ENCODE results near the gene NPAS3.
"Not testable (repeated sequence)": the region's sequence is repeated elsewhere in the genome, so short reads cannot be mapped to it uniquely, and the experiment has no call there.

Gene NPAS3

DNA sequence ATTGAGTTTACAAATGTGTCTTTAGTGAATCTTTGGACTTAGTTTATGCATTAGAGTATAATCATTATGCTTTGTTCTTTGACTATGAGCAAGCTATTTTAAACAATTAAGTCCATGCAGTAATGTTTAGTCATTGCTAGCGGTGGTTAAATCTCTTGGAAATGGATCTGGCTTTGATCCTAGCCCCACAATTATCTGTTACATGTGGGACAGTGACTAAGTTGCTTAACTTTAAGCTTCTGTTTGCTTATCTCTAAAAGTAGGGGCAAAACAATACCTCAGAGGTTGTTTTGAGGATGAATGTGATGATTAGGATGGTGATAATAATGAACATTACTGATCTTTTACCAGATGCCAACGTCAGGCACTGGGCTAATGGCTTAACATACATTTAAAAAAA is 124.2 kb downstream of the NPAS3 start:
- no peaks in the 10 kb centered on the region for H3K36me3 ChIP-seq (ENCODE audit: control insufficient read depth in 5 of 5, insufficient read depth in 5 of 5, low read length in 5 of 5)
- H3K27me3 ChIP-seq (ENCODE audit: control insufficient read depth in 5 of 5, insufficient read depth in 4 of 5, low read length in 5 of 5), result no peaks in the 10 kb centered on the region
- no peak overlapping the region for H3K9ac ChIP-seq (ENCODE audit: low read length in 5 of 5)
- H3K9me3 ChIP-seq (ENCODE audit: control insufficient read depth in 5 of 5, low read length in 5 of 5), result no peaks in the 10 kb centered on the region
- no peak overlapping the region for H3K4me3 ChIP-seq (ENCODE audit: low read depth in 1 of 5, low read length in 5 of 5)
- no peak overlapping the region for H3K27ac ChIP-seq (ENCODE audit: low read depth, low read length)
- H3K4me1 ChIP-seq (ENCODE audit: control insufficient read depth in 5 of 5, insufficient read depth in 5 of 5, low read length in 5 of 5), result no peaks in the 10 kb centered on the region

DNA sequence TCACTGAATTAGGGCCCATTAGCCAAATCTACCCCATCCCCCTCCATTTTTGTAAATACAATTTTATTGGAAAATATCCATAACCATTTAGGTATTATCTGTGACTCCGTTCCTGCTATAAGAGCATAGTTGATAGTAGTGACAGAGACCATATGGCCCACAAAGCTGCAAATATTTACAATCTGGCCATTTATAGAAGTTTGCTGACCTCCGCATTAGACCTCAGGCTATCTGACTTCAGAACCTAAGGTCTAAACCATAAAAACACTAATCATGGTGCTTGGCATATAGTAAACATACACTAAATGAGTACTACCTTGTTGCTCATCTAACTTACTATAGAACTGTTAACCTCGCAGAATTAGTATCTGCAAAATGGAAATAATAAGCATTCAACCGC is 124.8 kb downstream of the NPAS3 start:
- Histone ChIP-seq H3K9me3 (ENCODE audit: control insufficient read depth in 5 of 5, low read length in 5 of 5) (no peaks in the 10 kb centered on the region), H3K4me3 (ENCODE audit: low read depth in 1 of 5, low read length in 5 of 5) (no peak overlapping the region), H3K27ac (ENCODE audit: low read depth, low read length) (no peak overlapping the region), H3K27me3 (ENCODE audit: control insufficient read depth in 5 of 5, insufficient read depth in 4 of 5, low read length in 5 of 5) (no peaks in the 10 kb centered on the region), H3K4me1 (ENCODE audit: control insufficient read depth in 5 of 5, insufficient read depth in 5 of 5, low read length in 5 of 5) (no peaks in the 10 kb centered on the region), H3K36me3 (ENCODE audit: control insufficient read depth in 5 of 5, insufficient read depth in 5 of 5, low read length in 5 of 5) (no peaks in the 10 kb centered on the region), H3K9ac (ENCODE audit: low read length in 5 of 5) (no peak overlapping the region)

DNA sequence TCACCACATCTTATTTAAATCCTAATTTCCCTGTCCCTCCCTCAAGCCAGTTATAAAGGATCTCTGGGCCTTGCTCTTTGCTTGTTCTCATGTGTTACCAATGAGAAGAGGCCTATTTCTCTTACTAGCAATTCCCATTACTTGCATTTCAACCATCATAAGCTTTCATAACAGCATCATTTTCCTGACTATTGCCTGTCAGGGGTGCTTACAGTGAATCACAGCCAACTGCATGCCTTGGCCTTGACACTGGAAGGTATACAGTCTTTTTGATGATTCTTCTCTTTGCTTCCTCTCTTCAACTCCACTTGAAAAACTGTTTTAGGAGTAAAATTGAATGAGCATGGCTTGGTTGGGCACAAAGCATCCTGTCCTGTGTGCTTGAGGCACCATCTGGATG is 127.0 kb downstream of the NPAS3 start:
- H3K4me3 ChIP-seq (ENCODE audit: low read depth in 1 of 5, low read length in 5 of 5), result no peak overlapping the region
- no peaks in the 10 kb centered on the region for H3K9me3 ChIP-seq (ENCODE audit: control insufficient read depth in 5 of 5, low read length in 5 of 5)
- H3K9ac ChIP-seq (ENCODE audit: low read length in 5 of 5), result no peak overlapping the region
- no peaks in the 10 kb centered on the region for H3K4me1 ChIP-seq (ENCODE audit: control insufficient read depth in 5 of 5, insufficient read depth in 5 of 5, low read length in 5 of 5)
- no peak overlapping the region for H3K27ac ChIP-seq (ENCODE audit: low read depth, low read length)
- no peaks in the 10 kb centered on the region for H3K27me3 ChIP-seq (ENCODE audit: control insufficient read depth in 5 of 5, insufficient read depth in 4 of 5, low read length in 5 of 5)
- H3K36me3 ChIP-seq (ENCODE audit: control insufficient read depth in 5 of 5, insufficient read depth in 5 of 5, low read length in 5 of 5), result no peaks in the 10 kb centered on the region

DNA sequence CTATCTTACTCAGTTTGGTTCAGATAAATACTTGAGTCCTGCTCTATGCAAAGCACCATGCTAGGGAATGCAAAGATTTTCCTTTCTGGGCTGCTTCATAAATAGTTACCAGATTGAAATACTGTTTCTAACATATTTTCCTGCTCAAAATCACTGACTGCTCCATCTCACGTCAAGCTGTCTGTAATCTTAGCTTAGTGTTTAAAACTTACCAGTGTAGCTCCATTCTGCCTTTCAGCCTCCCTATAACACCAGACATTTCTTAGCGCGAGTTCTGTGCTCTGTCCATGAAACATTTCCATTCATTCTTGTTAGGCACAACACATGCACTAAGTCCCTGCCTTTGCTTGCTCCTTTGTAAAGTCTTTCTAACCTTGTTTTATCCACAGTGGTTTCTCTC is 129.4 kb downstream of the NPAS3 start:
- H3K4me3 ChIP-seq (ENCODE audit: low read depth in 1 of 5, low read length in 5 of 5), result no peak overlapping the region
- H3K9me3 ChIP-seq (ENCODE audit: control insufficient read depth in 5 of 5, low read length in 5 of 5), result no peaks in the 10 kb centered on the region
- no peak overlapping the region for H3K27ac ChIP-seq (ENCODE audit: low read depth, low read length)

DNA sequence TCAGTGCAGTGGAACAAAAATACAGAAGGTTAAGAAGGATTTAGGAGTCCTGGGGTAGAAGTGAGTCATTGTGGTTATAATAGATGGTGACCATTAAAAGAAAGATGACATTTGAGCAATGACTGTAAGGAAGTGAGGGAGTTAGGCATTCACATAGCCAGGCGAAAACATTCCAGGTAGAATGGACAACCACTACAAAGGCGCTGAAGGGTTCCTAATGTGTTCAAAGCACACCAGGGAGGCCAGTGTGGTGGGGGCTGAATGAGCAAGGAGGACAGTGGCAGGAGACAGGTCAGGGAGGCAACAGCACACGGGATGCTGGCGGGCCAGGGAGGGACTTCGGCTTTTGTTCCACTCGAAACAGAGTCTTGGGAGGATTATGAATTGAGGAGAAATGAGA is 129.9 kb downstream of the NPAS3 start:
- peaks cover 0 to 4% (median 0%) of the 10 kb centered on the region in 5 donors for H3K4me1 ChIP-seq (ENCODE audit: control insufficient read depth in 5 of 5, insufficient read depth in 5 of 5, low read length in 5 of 5)
- H3K27ac ChIP-seq (ENCODE audit: low read depth, low read length), result no peak overlapping the region
- H3K27me3 ChIP-seq (ENCODE audit: control insufficient read depth in 5 of 5, insufficient read depth in 4 of 5, low read length in 5 of 5), result no peaks in the 10 kb centered on the region
- H3K4me3 ChIP-seq (ENCODE audit: low read depth in 1 of 5, low read length in 5 of 5), result no peak overlapping the region
- H3K36me3 ChIP-seq (ENCODE audit: control insufficient read depth in 5 of 5, insufficient read depth in 5 of 5, low read length in 5 of 5), result no peaks in the 10 kb centered on the region
- H3K9me3 ChIP-seq (ENCODE audit: control insufficient read depth in 5 of 5, low read length in 5 of 5), result no peaks in the 10 kb centered on the region
- H3K9ac ChIP-seq (ENCODE audit: low read length in 5 of 5), result no peak overlapping the region

More for the DNA sequence above, 129.4 kb downstream of the NPAS3 start:
- Histone ChIP-seq H3K4me1 (ENCODE audit: control insufficient read depth in 5 of 5, insufficient read depth in 5 of 5, low read length in 5 of 5) (peaks cover 0 to under 1% (median 0%) of the 10 kb centered on the region in 5 donors), H3K9ac (ENCODE audit: low read length in 5 of 5) (no peak overlapping the region), H3K27me3 (ENCODE audit: control insufficient read depth in 5 of 5, insufficient read depth in 4 of 5, low read length in 5 of 5) (no peaks in the 10 kb centered on the region), H3K36me3 (ENCODE audit: control insufficient read depth in 5 of 5, insufficient read depth in 5 of 5, low read length in 5 of 5) (no peaks in the 10 kb centered on the region)

DNA sequence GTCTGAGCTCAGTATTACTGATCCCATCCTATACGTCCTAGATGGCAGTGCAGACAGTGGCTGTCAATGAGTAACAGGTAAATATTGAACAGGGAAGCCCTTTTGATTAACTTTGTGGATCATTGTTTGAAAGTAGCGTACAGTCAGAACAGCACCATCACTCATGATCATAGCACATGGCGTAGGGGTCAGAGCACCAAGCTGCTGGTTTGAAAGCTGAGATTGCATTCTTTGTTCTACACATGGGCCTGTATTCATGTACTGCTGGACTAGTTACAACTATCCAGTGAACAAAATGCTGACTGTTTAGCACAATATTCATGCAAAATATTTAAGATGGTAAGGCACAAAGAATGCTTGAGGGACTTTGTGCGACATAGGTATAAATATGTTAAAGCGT is 131.8 kb downstream of the NPAS3 start:
- H3K9me3 ChIP-seq (ENCODE audit: control insufficient read depth in 5 of 5, low read length in 5 of 5), result no peaks in the 10 kb centered on the region
- no peaks in the 10 kb centered on the region for H3K36me3 ChIP-seq (ENCODE audit: control insufficient read depth in 5 of 5, insufficient read depth in 5 of 5, low read length in 5 of 5)
- no peak overlapping the region for H3K4me3 ChIP-seq (ENCODE audit: low read depth in 1 of 5, low read length in 5 of 5)
- no peak overlapping the region for H3K27ac ChIP-seq (ENCODE audit: low read depth, low read length)
- H3K4me1 ChIP-seq (ENCODE audit: control insufficient read depth in 5 of 5, insufficient read depth in 5 of 5, low read length in 5 of 5), result peaks cover 0 to 7% (median 0%) of the 10 kb centered on the region in 5 donors
- no peak overlapping the region for H3K9ac ChIP-seq (ENCODE audit: low read length in 5 of 5)
- no peaks in the 10 kb centered on the region for H3K27me3 ChIP-seq (ENCODE audit: control insufficient read depth in 5 of 5, insufficient read depth in 4 of 5, low read length in 5 of 5)

GRCh38 chr14:33073023-33073422 is 134.3 kb downstream of the NPAS3 start:
- H3K27ac ChIP-seq (ENCODE audit: low read depth, low read length), result no peak overlapping the region
- H3K9ac ChIP-seq (ENCODE audit: low read length in 5 of 5), result no peak overlapping the region
- no peak overlapping the region for H3K4me3 ChIP-seq (ENCODE audit: low read depth in 1 of 5, low read length in 5 of 5)
- no peaks in the 10 kb centered on the region for H3K9me3 ChIP-seq (ENCODE audit: control insufficient read depth in 5 of 5, low read length in 5 of 5)
- no peaks in the 10 kb centered on the region for H3K36me3 ChIP-seq (ENCODE audit: control insufficient read depth in 5 of 5, insufficient read depth in 5 of 5, low read length in 5 of 5)
- H3K4me1 ChIP-seq (ENCODE audit: control insufficient read depth in 5 of 5, insufficient read depth in 5 of 5, low read length in 5 of 5), result peaks cover 0 to 7% (median 0%) of the 10 kb centered on the region in 5 donors
- no peaks in the 10 kb centered on the region for H3K27me3 ChIP-seq (ENCODE audit: control insufficient read depth in 5 of 5, insufficient read depth in 4 of 5, low read length in 5 of 5)

GRCh38 chr14:33081259-33081658 is 142.6 kb downstream of the NPAS3 start:
- Histone ChIP-seq H3K4me1 (ENCODE audit: control insufficient read depth in 5 of 5, insufficient read depth in 5 of 5, low read length in 5 of 5) (peaks cover 0 to 5% (median 0%) of the 10 kb centered on the region in 5 donors), H3K27ac (ENCODE audit: low read depth, low read length) (no peak overlapping the region), H3K36me3 (ENCODE audit: control insufficient read depth in 5 of 5, insufficient read depth in 5 of 5, low read length in 5 of 5) (no peaks in the 10 kb centered on the region), H3K4me3 (ENCODE audit: low read depth in 1 of 5, low read length in 5 of 5) (no peak overlapping the region), H3K9me3 (ENCODE audit: control insufficient read depth in 5 of 5, low read length in 5 of 5) (no peaks in the 10 kb centered on the region), H3K9ac (ENCODE audit: low read length in 5 of 5) (no peak overlapping the region), H3K27me3 (ENCODE audit: control insufficient read depth in 5 of 5, insufficient read depth in 4 of 5, low read length in 5 of 5) (no peaks in the 10 kb centered on the region)

- no peak overlapping the region for H3K9ac ChIP-seq (ENCODE audit: low read length in 5 of 5)
- peaks cover 0 to 3% (median 0%) of the 10 kb centered on the region in 5 donors for H3K9me3 ChIP-seq (ENCODE audit: control insufficient read depth in 5 of 5, low read length in 5 of 5)
- peaks cover 0 to 5% (median 0%) of the 10 kb centered on the region in 5 donors for H3K4me1 ChIP-seq (ENCODE audit: control insufficient read depth in 5 of 5, insufficient read depth in 5 of 5, low read length in 5 of 5)
- no peak overlapping the region for H3K27ac ChIP-seq (ENCODE audit: low read depth, low read length)
- no peaks in the 10 kb centered on the region for H3K27me3 ChIP-seq (ENCODE audit: control insufficient read depth in 5 of 5, insufficient read depth in 4 of 5, low read length in 5 of 5)
- no peak overlapping the region for H3K4me3 ChIP-seq (ENCODE audit: low read depth in 1 of 5, low read length in 5 of 5)
- no peaks in the 10 kb centered on the region for H3K36me3 ChIP-seq (ENCODE audit: control insufficient read depth in 5 of 5, insufficient read depth in 5 of 5, low read length in 5 of 5)
Measured at GRCh38 chr14:33085799-33086198, 147.1 kb downstream of the NPAS3 start.

DNA sequence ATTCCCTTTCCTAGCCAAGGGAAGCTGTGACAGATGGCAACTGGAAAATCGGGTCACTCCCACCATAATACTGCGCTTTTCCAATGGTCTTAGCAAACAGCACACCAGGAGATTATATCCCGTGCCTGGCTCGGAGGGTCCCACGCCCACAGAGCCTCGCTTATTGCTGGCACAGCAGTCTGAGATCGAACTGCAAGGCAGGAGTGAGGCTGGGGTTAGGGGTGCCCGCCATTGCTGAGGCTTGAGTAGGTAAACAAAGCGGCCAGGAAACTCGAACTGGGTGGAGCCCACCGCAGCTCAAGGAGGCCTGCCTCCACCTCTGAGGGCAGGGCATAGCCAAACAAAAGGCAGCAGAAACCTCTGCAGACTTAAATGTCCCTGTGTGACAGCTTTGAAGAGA is 149.6 kb downstream of the NPAS3 start:
- not testable (repeated sequence) for H3K9ac ChIP-seq (ENCODE audit: low read length in 5 of 5); H3K27me3 ChIP-seq (ENCODE audit: control insufficient read depth in 5 of 5, insufficient read depth in 4 of 5, low read length in 5 of 5)

DNA sequence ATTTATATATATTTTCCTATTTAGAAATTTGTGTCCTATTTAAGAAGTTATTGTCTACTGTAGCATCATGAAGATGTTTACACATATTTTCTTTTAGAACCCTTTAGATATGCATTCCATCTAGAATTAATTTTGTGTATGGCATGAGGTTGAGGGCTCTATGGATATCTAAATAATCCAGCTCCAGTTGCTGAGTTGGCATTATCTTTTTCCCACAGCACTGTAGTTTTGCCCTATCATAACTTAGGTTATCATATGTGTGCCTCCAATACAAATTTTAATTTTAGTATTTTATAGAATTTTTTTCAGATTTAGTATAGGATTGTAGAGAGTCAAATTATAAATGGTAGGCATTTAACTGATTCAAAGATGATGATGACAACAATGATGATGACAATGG is 159.3 kb downstream of the NPAS3 start:
- Histone ChIP-seq H3K9me3 (ENCODE audit: control insufficient read depth in 5 of 5, low read length in 5 of 5) (peaks cover 0 to 8% (median 0%) of the 10 kb centered on the region in 5 donors), H3K4me1 (ENCODE audit: control insufficient read depth in 5 of 5, insufficient read depth in 5 of 5, low read length in 5 of 5) (peaks cover 0 to under 1% (median 0%) of the 10 kb centered on the region in 5 donors), H3K27me3 (ENCODE audit: control insufficient read depth in 5 of 5, insufficient read depth in 4 of 5, low read length in 5 of 5) (no peaks in the 10 kb centered on the region), H3K9ac (ENCODE audit: low read length in 5 of 5) (no peak overlapping the region), H3K27ac (ENCODE audit: low read depth, low read length) (no peak overlapping the region), H3K4me3 (ENCODE audit: low read depth in 1 of 5, low read length in 5 of 5) (no peak overlapping the region), H3K36me3 (ENCODE audit: control insufficient read depth in 5 of 5, insufficient read depth in 5 of 5, low read length in 5 of 5) (no peaks in the 10 kb centered on the region)

More for the DNA sequence above, 149.6 kb downstream of the NPAS3 start:
- not testable (repeated sequence) for H3K36me3 ChIP-seq (ENCODE audit: control insufficient read depth in 5 of 5, insufficient read depth in 5 of 5, low read length in 5 of 5); H3K27ac ChIP-seq (ENCODE audit: low read depth, low read length); H3K9me3 ChIP-seq (ENCODE audit: control insufficient read depth in 5 of 5, low read length in 5 of 5); H3K4me3 ChIP-seq (ENCODE audit: low read depth in 1 of 5, low read length in 5 of 5); H3K4me1 ChIP-seq (ENCODE audit: control insufficient read depth in 5 of 5, insufficient read depth in 5 of 5, low read length in 5 of 5)
